ENCODE measurements around the gene ELAVL3.

ELAVL3 gene

GRCh38 chr19:11405846-11406643 is 74.8 kb downstream of the ELAVL3 start:
- DNase-seq, result no peak

- DNase-seq, result no peak
These were observed 76.1 kb downstream of the ELAVL3 start for GRCh38 chr19:11404588-11405222.

- DNase-seq, result no peak
These were observed 78.9 kb downstream of the ELAVL3 start for GRCh38 chr19:11401808-11402543.
